SK-N-SH (cell line): Measurements from ENCODE around the gene SPRR2B. TPM values are rescaled to one million over a fixed set of nuclear protein-coding genes. Genes with fewer than 3 reads are reported as not detected.
A peak's percentile ranks its signal among the peaks of the same experiment; 100 is the strongest.
"Not testable (repeated sequence)": the region's sequence is repeated elsewhere in the genome, so short reads cannot be mapped to it uniquely, and the experiment has no call there.

Source experiments
- CTCF ChIA-PET: fragments of 300-600, 350-600 bp; formaldehyde crosslinking; extraction: SDS; loops from one replicate; lab custom pipeline; 2021; lab: Yijun Ruan, JAX
- POLR2A ChIA-PET: fragments of 350-600 bp; sonication (Branson Sonifier 250); formaldehyde crosslinking; extraction: SDS; loops from one replicate; lab custom pipeline; 2020; ENCODE audit warnings: antibody characterized with exemption, inconsistent platforms; lab: Yijun Ruan, JAX
- DNase-seq: peaks from one replicate; pipeline ENCODE4 v3.0.0; 2012
- H2AFZ ChIP-seq: fragments of 200-600 bp; sonication (generic); 2 replicates; pipeline ENCODE4 v1.8.1; 2016; ENCODE audit warnings: antibody characterized with exemption, mild to moderate bottlenecking, low read depth
- H3F3A ChIP-seq: fragments of 200-600 bp; sonication (generic); replicated peaks from 2 replicates; pipeline ENCODE3; 2016; ENCODE audit warnings: antibody characterized with exemption, mild to moderate bottlenecking; ENCODE audit not compliant: insufficient read depth
- H3K27ac ChIP-seq, 2 experiments: fragments of 200-500 bp in 1 of 2; fragments of 200-600 bp in 1 of 2; sonication (Bioruptor generic) in 1 of 2; sonication (generic), shearing (Covaris generic) in 1 of 2; 2 replicates each; pipeline versions ENCODE4 v1.5.1 to v1.6.1; 2014 to 2016; ENCODE audit warnings: low read depth in 2 of 2, inconsistent platforms in 1 of 2, low read length in 1 of 2, mild to moderate bottlenecking in 1 of 2, mixed read lengths in 1 of 2
- H3K27me3 ChIP-seq: fragments of 200-600 bp; sonication (generic), shearing (Covaris generic); 2 replicates; pipeline ENCODE4 v1.6.1; 2016; ENCODE audit warnings: mixed run types; ENCODE audit not compliant: insufficient read depth
- H3K36me3 ChIP-seq, 2 experiments: fragments of 200-500 bp in 1 of 2; fragments of 200-600 bp in 1 of 2; sonication (Bioruptor generic) in 1 of 2; sonication (generic) in 1 of 2; replicated peaks in 1 of 2; 2 replicates each; pipeline versions ENCODE3 to v1.5.1; 2014 to 2016; ENCODE audit warnings: low read length in 1 of 2, mild to moderate bottlenecking in 1 of 2; ENCODE audit not compliant: insufficient read depth in 2 of 2, control insufficient read depth in 1 of 2
- H3K4me1 ChIP-seq, 2 experiments: fragments of 200-500 bp in 1 of 2; fragments of 200-600 bp in 1 of 2; sonication (Bioruptor generic) in 1 of 2; sonication (generic), shearing (Covaris generic) in 1 of 2; 2 replicates each; pipeline versions ENCODE4 v1.5.1 to v1.6.1; 2014 to 2016; ENCODE audit warnings: low read depth in 1 of 2, low read length in 1 of 2, mixed run types in 1 of 2; ENCODE audit not compliant: insufficient read depth in 2 of 2, control insufficient read depth in 1 of 2
- H3K4me2 ChIP-seq: fragments of 200-600 bp; sonication (generic), shearing (Covaris generic); 2 replicates; pipeline ENCODE4 v1.6.1; 2017; ENCODE audit warnings: mixed run types
- H3K4me3 ChIP-seq, 2 experiments: fragments of 200-500 bp in 1 of 2; fragments of 200-600 bp in 1 of 2; sonication (Bioruptor generic) in 1 of 2; sonication (generic), shearing (Covaris generic) in 1 of 2; 2 replicates each; pipeline versions ENCODE4 v1.5.1 to v1.8.1; 2014 to 2016; ENCODE audit warnings: low read depth in 2 of 2, inconsistent platforms in 1 of 2, low read length in 1 of 2, mild to moderate bottlenecking in 1 of 2, mixed read lengths in 1 of 2, moderate library complexity in 1 of 2
- H3K79me2 ChIP-seq: fragments of 200-600 bp; sonication (generic); 2 replicates; pipeline ENCODE4 v1.8.1; 2017; ENCODE audit warnings: mild to moderate bottlenecking; ENCODE audit not compliant: insufficient read depth
- H3K9ac ChIP-seq: fragments of 200-600 bp; sonication (generic); 2 replicates; pipeline ENCODE4 v1.6.1; 2017; ENCODE audit warnings: mixed run types
- H3K9me2 ChIP-seq: fragments of 200-600 bp; sonication (generic); 2 replicates; pipeline ENCODE4 v1.6.1; 2017; ENCODE audit warnings: mixed run types
- H3K9me3 ChIP-seq: fragments of 200-600 bp; sonication (generic); 2 replicates; pipeline ENCODE4 v1.6.1; 2017; ENCODE audit warnings: mixed run types, mild to moderate bottlenecking, moderate library complexity
- H4K20me1 ChIP-seq: fragments of 200-600 bp; sonication (generic); 2 replicates; pipeline ENCODE4 v1.6.1; 2017; ENCODE audit warnings: mild to moderate bottlenecking, mixed run types; ENCODE audit not compliant: insufficient read depth
- EZH2phosphoT487 ChIP-seq: fragments of 200-600 bp; sonication (generic); IDR thresholded peaks from 2 replicates; pipeline ENCODE4 v1.6.1; 2017; ENCODE audit warnings: low read depth, mixed run types, mild to moderate bottlenecking, antibody characterized with exemption, moderate library complexity, borderline replicate concordance
- FOXJ3 ChIP-seq: sonication (generic); formaldehyde crosslinking; IDR thresholded peaks from 2 replicates; pipeline ENCODE4 v1.5.1; 2020; ENCODE audit warnings: mild to moderate bottlenecking, missing genetic modification reagents
- IRF3 ChIP-seq: fragments of 150-350 bp; IDR thresholded peaks from 2 replicates; pipeline ENCODE4 v1.6.1; 2016; ENCODE audit warnings: mild to moderate bottlenecking, low read depth, low read length
- MEF2A ChIP-seq: IDR thresholded peaks from 2 replicates; pipeline ENCODE4 v1.4.0; 2012; ENCODE audit warnings: low read depth, borderline replicate concordance
- RXRA ChIP-seq: IDR thresholded peaks from 2 replicates; pipeline ENCODE4 v1.4.0; 2012; ENCODE audit warnings: low read depth, mild to moderate bottlenecking, borderline replicate concordance
- SMC3 ChIP-seq: IDR thresholded peaks from 2 replicates; pipeline ENCODE4 v1.6.1; 2012; ENCODE audit warnings: low read depth, low read length, improper control_type of control experiment
- TAF1 ChIP-seq: IDR thresholded peaks from 2 replicates; pipeline ENCODE4 v1.6.1; 2012; ENCODE audit warnings: low read depth, mild to moderate bottlenecking, low read length, moderate library complexity, borderline replicate concordance
- WGBS: methylation state at CpG from one replicate; pipeline ENCODE4 v1.1.6; 2017; ENCODE audit warnings: low lambda C conversion rate; 5-methylcytosine and 5-hydroxymethylcytosine counted together
- polyA plus RNA-seq, 3 experiments: library from polyadenylated mRNA; depleted of rRNA; stranded (reverse); fragments of >200 nt; gene quantifications; 2 replicates each; pipeline ENCODE4 v1.2.3, GENCODE V29; 2012
- TF ChIP-seq, protein P1 (sequence below): fragments of 200-600 bp; sonication (generic); IDR thresholded peaks from 2 replicates; pipeline ENCODE4 v1.6.1; 2017; ENCODE audit warnings: antibody characterized with exemption, mild to moderate bottlenecking, moderate library complexity
- TF ChIP-seq, protein P2 (sequence below): IDR thresholded peaks from 2 replicates; pipeline ENCODE4 v1.4.0; 2012; ENCODE audit warnings: low read depth, borderline replicate concordance

SPRR2B gene
- polyA plus RNA-seq, 1 of the 3 experiments (the other 2 are of a cell fraction), result not detected

DNA sequence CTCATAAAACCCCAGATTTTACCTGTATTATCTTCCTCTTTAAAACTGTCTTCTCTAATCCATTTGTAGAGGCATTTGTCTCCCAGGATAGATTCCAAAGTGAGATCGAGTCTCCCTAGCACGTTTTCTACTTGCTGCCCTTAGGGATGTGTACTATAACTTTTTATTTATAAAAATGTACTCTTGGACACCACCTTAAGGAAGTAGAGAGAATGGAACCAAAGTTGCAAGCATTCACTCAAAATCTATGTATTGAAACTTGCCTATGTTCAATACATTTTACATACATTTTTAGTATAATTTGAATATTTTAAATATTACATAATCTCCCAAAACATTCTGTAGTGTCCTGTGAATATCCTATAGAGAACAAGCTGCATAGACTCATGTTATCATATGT is 13.3 kb downstream of the SPRR2B start:
- TF ChIP-seq, protein P1, sequence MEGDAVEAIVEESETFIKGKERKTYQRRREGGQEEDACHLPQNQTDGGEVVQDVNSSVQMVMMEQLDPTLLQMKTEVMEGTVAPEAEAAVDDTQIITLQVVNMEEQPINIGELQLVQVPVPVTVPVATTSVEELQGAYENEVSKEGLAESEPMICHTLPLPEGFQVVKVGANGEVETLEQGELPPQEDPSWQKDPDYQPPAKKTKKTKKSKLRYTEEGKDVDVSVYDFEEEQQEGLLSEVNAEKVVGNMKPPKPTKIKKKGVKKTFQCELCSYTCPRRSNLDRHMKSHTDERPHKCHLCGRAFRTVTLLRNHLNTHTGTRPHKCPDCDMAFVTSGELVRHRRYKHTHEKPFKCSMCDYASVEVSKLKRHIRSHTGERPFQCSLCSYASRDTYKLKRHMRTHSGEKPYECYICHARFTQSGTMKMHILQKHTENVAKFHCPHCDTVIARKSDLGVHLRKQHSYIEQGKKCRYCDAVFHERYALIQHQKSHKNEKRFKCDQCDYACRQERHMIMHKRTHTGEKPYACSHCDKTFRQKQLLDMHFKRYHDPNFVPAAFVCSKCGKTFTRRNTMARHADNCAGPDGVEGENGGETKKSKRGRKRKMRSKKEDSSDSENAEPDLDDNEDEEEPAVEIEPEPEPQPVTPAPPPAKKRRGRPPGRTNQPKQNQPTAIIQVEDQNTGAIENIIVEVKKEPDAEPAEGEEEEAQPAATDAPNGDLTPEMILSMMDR, result peak; percentile 28
- no peak for TF ChIP-seq MEF2A
- TF ChIP-seq RXRA, result no peak
- CTCF ChIA-PET, result interaction anchor here (1.0 kb wide), 1 partner anchor 17 kb away, joined by 3 read pairs; the partner anchor contains the start of gene SPRR2D

DNA sequence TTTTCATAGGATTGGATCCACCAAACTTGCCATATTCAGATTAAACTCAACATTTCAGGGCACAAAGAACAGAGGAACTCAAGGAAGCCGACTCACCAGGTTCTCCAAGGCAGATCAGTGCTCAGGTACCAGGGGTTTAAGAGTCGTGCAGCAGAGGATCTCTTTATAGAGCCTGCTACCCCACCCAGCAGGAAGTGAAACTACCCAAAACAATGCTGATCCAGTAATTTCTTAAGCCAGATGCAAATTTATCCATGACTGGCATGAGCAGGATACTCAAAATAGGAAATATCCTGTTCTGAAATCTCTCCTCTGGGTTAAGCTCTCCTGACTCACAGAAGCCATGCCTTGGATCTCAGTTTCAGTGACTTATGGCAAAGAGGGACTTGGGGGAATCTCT is 14.0 kb downstream of the SPRR2B start, which contains the start of gene SPRR2A:
Gene SPRR2A, minus strand, starts transcription at position 138 of the 400 bp plus-strand sequence. CDS start 777 bp downstream, outside the sequence.
- Histone ChIP-seq H3K4me2 (no peak within 1 kb of the TSS), H3K4me3 (no peak within 1 kb of the TSS), H3K27ac (no peak within 1 kb of the TSS), H3K27me3 (no peaks in the 10 kb centered on the region), H3K36me3 (no peaks in the 10 kb centered on the region), H4K20me1 (no peaks in the 10 kb centered on the region), H3K9ac (no peak within 1 kb of the TSS), H3F3A (no peaks in the 10 kb centered on the region), H2AFZ (no peak within 1 kb of the TSS), H3K9me3 (no peaks in the 10 kb centered on the region), H3K79me2 (no peaks in the 10 kb centered on the region), H3K4me1 (no peaks in the 10 kb centered on the region), H3K9me2 (no peaks in the 10 kb centered on the region)
- DNase-seq, result no peak
- TF ChIP-seq, protein P2, sequence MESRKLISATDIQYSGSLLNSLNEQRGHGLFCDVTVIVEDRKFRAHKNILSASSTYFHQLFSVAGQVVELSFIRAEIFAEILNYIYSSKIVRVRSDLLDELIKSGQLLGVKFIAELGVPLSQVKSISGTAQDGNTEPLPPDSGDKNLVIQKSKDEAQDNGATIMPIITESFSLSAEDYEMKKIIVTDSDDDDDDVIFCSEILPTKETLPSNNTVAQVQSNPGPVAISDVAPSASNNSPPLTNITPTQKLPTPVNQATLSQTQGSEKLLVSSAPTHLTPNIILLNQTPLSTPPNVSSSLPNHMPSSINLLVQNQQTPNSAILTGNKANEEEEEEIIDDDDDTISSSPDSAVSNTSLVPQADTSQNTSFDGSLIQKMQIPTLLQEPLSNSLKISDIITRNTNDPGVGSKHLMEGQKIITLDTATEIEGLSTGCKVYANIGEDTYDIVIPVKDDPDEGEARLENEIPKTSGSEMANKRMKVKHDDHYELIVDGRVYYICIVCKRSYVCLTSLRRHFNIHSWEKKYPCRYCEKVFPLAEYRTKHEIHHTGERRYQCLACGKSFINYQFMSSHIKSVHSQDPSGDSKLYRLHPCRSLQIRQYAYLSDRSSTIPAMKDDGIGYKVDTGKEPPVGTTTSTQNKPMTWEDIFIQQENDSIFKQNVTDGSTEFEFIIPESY, result no peak
- TF ChIP-seq TAF1 (no peak), FOXJ3 (CRISPR knock-in tag) (no peak), SMC3 (no peak), EZH2phosphoT487 (no peak), IRF3 (no peak)
- POLR2A ChIA-PET, result no interaction called here
- CTCF ChIA-PET, result interaction anchor here (1.0 kb wide), 1 partner anchor 17 kb away, joined by 3 read pairs; the partner anchor contains the start of gene SPRR2D
- WGBS, result 0% methylated on average over 2 of the region's 2 CpGs

More for the DNA sequence above, 13.3 kb downstream of the SPRR2B start:
- no peak overlapping the region for H2AFZ ChIP-seq
- no peak overlapping the region for H3K4me2 ChIP-seq
- H3K27ac ChIP-seq, result no peak overlapping the region
- no peaks in the 10 kb centered on the region for H4K20me1 ChIP-seq
- POLR2A ChIA-PET, result no interaction called here
- no peaks in the 10 kb centered on the region for H3K9me2 ChIP-seq
- 0% methylated on average over 2 of the region's 2 CpGs for WGBS
- no peaks in the 10 kb centered on the region for H3K4me1 ChIP-seq
- no peaks in the 10 kb centered on the region for H3K9me3 ChIP-seq
- H3K27me3 ChIP-seq, result no peaks in the 10 kb centered on the region
- H3K79me2 ChIP-seq, result no peaks in the 10 kb centered on the region
- DNase-seq, result no peak
- H3K9ac ChIP-seq, result no peak overlapping the region
- H3K4me3 ChIP-seq, result no peak overlapping the region
- H3F3A ChIP-seq, result no peaks in the 10 kb centered on the region
- H3K36me3 ChIP-seq, result no peaks in the 10 kb centered on the region

GRCh38 chr1:153056111-153056510 is 15.3 kb downstream of the SPRR2B start:
- DNase-seq, H3K4me3 ChIP-seq, H2AFZ ChIP-seq, H3K79me2 ChIP-seq, CTCF ChIA-PET, H3F3A ChIP-seq, H4K20me1 ChIP-seq, H3K4me1 ChIP-seq, H3K27me3 ChIP-seq, H3K4me2 ChIP-seq, H3K9me2 ChIP-seq, H3K9ac ChIP-seq, H3K9me3 ChIP-seq, H3K27ac ChIP-seq, POLR2A ChIA-PET, H3K36me3 ChIP-seq: not testable (repeated sequence)
- 0% methylated on average over 3 of the region's 3 CpGs for WGBS
